MCF 10A (cell line): ENCODE results near the gene SLC7A8. TPM values are rescaled to one million over a fixed set of nuclear protein-coding genes. Genes with fewer than 3 reads are reported as not detected.
A peak's percentile ranks its signal among the peaks of the same experiment; 100 is the strongest.

Experiments used
- BruUV-seq: library from RNA; stranded (reverse); fragments of 400-500 nt; replicated peaks from 2 replicates; lab custom pipeline; 2021; lab: Mats Ljungman, UMichigan
- CTCF ChIA-PET: fragments of 300-600 bp; sonication (Branson Sonifier 250); formaldehyde crosslinking; extraction: SDS; loops from one replicate; lab custom pipeline; 2021; ENCODE audit warnings: antibody characterized with exemption, inconsistent platforms; lab: Yijun Ruan, JAX
- POLR2A ChIA-PET: fragments of 300-600, 350-650 bp; sonication (Branson Sonifier 250); formaldehyde crosslinking; extraction: SDS; loops from one replicate; lab custom pipeline; 2020; ENCODE audit warnings: antibody characterized with exemption, inconsistent platforms; lab: Yijun Ruan, JAX
- DNase-seq: peaks from one replicate; pipeline ENCODE4 v3.0.0-alpha.2; 2018; ENCODE audit not compliant: unreplicated experiment
- H3K27ac Mint-ChIP-seq: one replicate; pipeline ENCODE4 v1.8.0; 2022; ENCODE audit warnings: mild to moderate bottlenecking, low read depth, mixed read lengths; ENCODE audit not compliant: unreplicated experiment
- H3K27me3 Mint-ChIP-seq: one replicate; pipeline ENCODE4 v1.8.0; 2022; ENCODE audit warnings: mixed read lengths; ENCODE audit not compliant: insufficient read depth, unreplicated experiment
- H3K36me3 Mint-ChIP-seq: one replicate; pipeline ENCODE4 v1.8.0; 2022; ENCODE audit warnings: mild to moderate bottlenecking, moderate library complexity, mixed read lengths; ENCODE audit not compliant: insufficient read depth, unreplicated experiment
- H3K4me1 Mint-ChIP-seq: one replicate; pipeline ENCODE4 v1.8.0; 2022; ENCODE audit warnings: mixed read lengths; ENCODE audit not compliant: insufficient read depth, unreplicated experiment
- H3K4me3 Mint-ChIP-seq: one replicate; pipeline ENCODE4 v1.8.0; 2022; ENCODE audit warnings: mild to moderate bottlenecking, moderate library complexity, mixed read lengths; ENCODE audit not compliant: unreplicated experiment
- H3K9me3 Mint-ChIP-seq: one replicate; pipeline ENCODE4 v1.8.0; 2022; ENCODE audit warnings: mixed read lengths; ENCODE audit not compliant: unreplicated experiment
- CTCF ChIP-seq: fragments of 200-600 bp; IDR thresholded peaks from one replicate; pipeline ENCODE4 v1.8.0; 2022; ENCODE audit warnings: antibody characterized with exemption, mild to moderate bottlenecking; ENCODE audit not compliant: unreplicated experiment
- intact Hi-C: fragments of 100-400 bp; cut with micrococcal nuclease; formaldehyde crosslinking; loops from 2 replicates; pipeline ENCODE4 v1.14.1; 2022
- total RNA-seq: library from RNA; stranded (reverse); gene quantifications from 2 replicates; pipeline ENCODE4 v1.2.3, GENCODE V29; 2022

SLC7A8 gene
- total RNA-seq, 1 experiment from 2014 or later = 2.4 TPM

GRCh38 chr14:23148591-23149249 lies 34.7 kb downstream of the SLC7A8 start:
- POLR2A ChIA-PET = interaction anchor here (0.7 kb wide), 1 partner anchor 12 kb away, joined by 3 read pairs; no protein-coding TSS in a partner anchor
- H3K9me3 Mint-ChIP-seq = no peaks in the 10 kb centered on the region
- CTCF ChIA-PET = interaction anchor here (0.7 to 1.6 kb wide), 5 partner anchors 11 to 71 kb away, joined by 3 to 5 read pairs (median 3); no protein-coding TSS in a partner anchor
- H3K27ac Mint-ChIP-seq = no peak overlapping the region
- TF ChIP-seq CTCF = no peak
- BruUV-seq = no TSS peak
- H3K27me3 Mint-ChIP-seq = no peaks in the 10 kb centered on the region
- H3K4me3 Mint-ChIP-seq = no peak overlapping the region
- intact Hi-C loops = no loop called here
- H3K4me1 Mint-ChIP-seq = peaks cover 42% of the 10 kb centered on the region
- DNase-seq = no peak
- H3K36me3 Mint-ChIP-seq = no peaks in the 10 kb centered on the region

GRCh38 chr14:23147676-23148075 lies 35.8 kb downstream of the SLC7A8 start:
- peaks cover 39% of the 10 kb centered on the region for H3K4me1 Mint-ChIP-seq
- peak; percentile 83 for DNase-seq
- no peaks in the 10 kb centered on the region for H3K9me3 Mint-ChIP-seq
- H3K27me3 Mint-ChIP-seq = no peaks in the 10 kb centered on the region
- BruUV-seq = no TSS peak
- POLR2A ChIA-PET = interaction anchor here (3.2 kb wide), 1 partner anchor 13 kb away, joined by 16 read pairs; no protein-coding TSS in a partner anchor
- no peak overlapping the region for H3K4me3 Mint-ChIP-seq
- no peak for TF ChIP-seq CTCF
- intact Hi-C loops = no loop called here
- no peaks in the 10 kb centered on the region for H3K36me3 Mint-ChIP-seq
- CTCF ChIA-PET = interaction anchor here (0.7 to 2.0 kb wide), 3 partner anchors 23 to 27 kb away, joined by 3 to 6 read pairs (median 5); no protein-coding TSS in a partner anchor
- H3K27ac Mint-ChIP-seq = no peak overlapping the region

GRCh38 chr14:23146980-23147379 lies 36.5 kb downstream of the SLC7A8 start:
- H3K36me3 Mint-ChIP-seq = no peaks in the 10 kb centered on the region
- no TSS peak for BruUV-seq
- peak overlapping the region; percentile 31 for H3K27ac Mint-ChIP-seq
- no peak for TF ChIP-seq CTCF
- CTCF ChIA-PET = interaction anchor here (0.5 to 2.0 kb wide), 6 partner anchors 9 to 38 kb away, joined by 3 to 6 read pairs (median 4); no protein-coding TSS in a partner anchor
- POLR2A ChIA-PET = interaction anchor here (0.6 to 3.2 kb wide), 6 partner anchors 8 to 117 kb away, joined by 3 to 32 read pairs (median 6); no protein-coding TSS in a partner anchor
- peaks cover 45% of the 10 kb centered on the region for H3K4me1 Mint-ChIP-seq
- H3K4me3 Mint-ChIP-seq = no peak overlapping the region
- no peaks in the 10 kb centered on the region for H3K9me3 Mint-ChIP-seq
- no peaks in the 10 kb centered on the region for H3K27me3 Mint-ChIP-seq
- no peak for DNase-seq
- intact Hi-C loops = no loop called here

- no peaks in the 10 kb centered on the region for H3K27me3 Mint-ChIP-seq
These were observed 37.0 kb downstream of the SLC7A8 start for GRCh38 chr14:23146351-23146910.

More at GRCh38 chr14:23146351-23146910, 37.0 kb downstream of the SLC7A8 start:
- no peak for DNase-seq
- ChIA-PET CTCF (interaction anchor here (0.5 to 2.0 kb wide), 7 partner anchors 9 to 39 kb away, joined by 3 to 6 read pairs (median 4); no protein-coding TSS in a partner anchor), POLR2A (interaction anchor here (0.6 to 3.2 kb wide), 7 partner anchors 9 to 118 kb away, joined by 3 to 32 read pairs (median 6); no protein-coding TSS in a partner anchor)
- H3K36me3 Mint-ChIP-seq = no peaks in the 10 kb centered on the region
- H3K9me3 Mint-ChIP-seq = no peaks in the 10 kb centered on the region
- no TSS peak for BruUV-seq
- H3K4me1 Mint-ChIP-seq = peaks cover 50% of the 10 kb centered on the region
- intact Hi-C loops = no loop called here
- no peak overlapping the region for H3K4me3 Mint-ChIP-seq
- TF ChIP-seq CTCF = no peak
- peak overlapping the region; percentile 36 for H3K27ac Mint-ChIP-seq
